WTC11 (cell line): Measurements from ENCODE around the gene RASL12.

Source experiments
- ATF2 ChIP-seq: sonication (generic); formaldehyde crosslinking; IDR thresholded peaks from 2 replicates; pipeline ENCODE4 v1.8.1; 2022; ENCODE audit warnings: low read depth, missing genetic modification reagents, borderline replicate concordance
- CREM ChIP-seq: sonication (generic); formaldehyde crosslinking; IDR thresholded peaks from 2 replicates; pipeline ENCODE4 v1.8.1; 2022; ENCODE audit warnings: mild to moderate bottlenecking, missing genetic modification reagents, moderate library complexity
- CTCF ChIP-seq: fragments of 200-600 bp; IDR thresholded peaks from 2 replicates; pipeline ENCODE4 v1.8.0; 2022; ENCODE audit warnings: antibody characterized with exemption
- MAX ChIP-seq: sonication (generic); formaldehyde crosslinking; IDR thresholded peaks from 2 replicates; pipeline ENCODE4 v1.8.0; 2022; ENCODE audit warnings: mild to moderate bottlenecking, missing genetic modification reagents
- ZNF423 ChIP-seq: fragments of 250-450 bp; sonication (Bioruptor Pico); IDR thresholded peaks from 2 replicates; pipeline ENCODE4 v2.1.2; 2022; ENCODE audit warnings: mild to moderate bottlenecking, moderate library complexity
- ZSCAN18 ChIP-seq: fragments of 250-450 bp; sonication (Bioruptor Pico); IDR thresholded peaks from 2 replicates; pipeline ENCODE4 v2.1.2; 2022; ENCODE audit warnings: mild to moderate bottlenecking, moderate library complexity

- TF ChIP-seq ZNF423 (CRISPR knock-in tag) (no peak), CTCF (no peak), MAX (CRISPR knock-in tag) (no peak), CREM (no peak), ATF2 (CRISPR knock-in tag) (no peak), ZSCAN18 (CRISPR knock-in tag) (no peak)
Observed at GRCh38 chr15:65115542-65115941, 47.8 kb upstream of the RASL12 start.
